ENCODE results near the gene GPD1. TPM values are rescaled to one million over a fixed set of nuclear protein-coding genes. Genes with fewer than 3 reads are reported as not detected.

GPD1 gene
- total and polyA plus RNA-seq, 2 experiments from 2014 or later, result not detected

- Histone ChIP-seq H2AFZ (no peak overlapping the region), H3K9me2 (ENCODE audit: insufficient read depth) (no peaks in the 10 kb centered on the region), H3K27me3 (replicated peaks; ENCODE audit: insufficient read depth) (no peaks in the 10 kb centered on the region), H3K36me3 (ENCODE audit: low read depth) (0 out of 2 replicates have a peak, but pooled peaks cover 6% of the 10 kb centered on the region), H4K20me1 (ENCODE audit: insufficient read depth) (no peaks in the 10 kb centered on the region), H3K4me2 (ENCODE audit: unreplicated experiment) (no peak overlapping the region), H3K9ac (no peak overlapping the region), H3K79me2 (ENCODE audit: insufficient read depth) (peaks cover 58% of the 10 kb centered on the region), H3K4me1 (ENCODE audit: insufficient read depth) (no peaks in the 10 kb centered on the region), H3K9me3 (ENCODE audit: low read depth) (no peaks in the 10 kb centered on the region), H3K4me3 (no peak overlapping the region), H3K27ac (no peak overlapping the region), H3F3A (ENCODE audit: insufficient read depth) (peaks cover 10% of the 10 kb centered on the region; the same call in 1 of the 2 replicates)
- DNase-seq, result no peak
- no peak for TF ChIP-seq EZH2 (IDR thresholded peaks at IDR 0.05; ENCODE audit: insufficient read depth, poor library complexity, severe bottlenecking)
- no peak for TF ChIP-seq EZH2phosphoT487 (IDR thresholded peaks at IDR 0.05; ENCODE audit: insufficient read depth, low read depth)
- in situ Hi-C loops (cut with MboI), result no loop called here
- 97 to 100% methylated on average over 2 of the region's 2 CpGs for WGBS, 2 experiments (ENCODE audit: low coverage in 1 of 2, low lambda C conversion rate in 2 of 2, missing lambda C conversion rate in 2 of 2)
These were observed 15.6 kb downstream of the GPD1 start for GRCh38 chr12:50119387-50119786.

DNA sequence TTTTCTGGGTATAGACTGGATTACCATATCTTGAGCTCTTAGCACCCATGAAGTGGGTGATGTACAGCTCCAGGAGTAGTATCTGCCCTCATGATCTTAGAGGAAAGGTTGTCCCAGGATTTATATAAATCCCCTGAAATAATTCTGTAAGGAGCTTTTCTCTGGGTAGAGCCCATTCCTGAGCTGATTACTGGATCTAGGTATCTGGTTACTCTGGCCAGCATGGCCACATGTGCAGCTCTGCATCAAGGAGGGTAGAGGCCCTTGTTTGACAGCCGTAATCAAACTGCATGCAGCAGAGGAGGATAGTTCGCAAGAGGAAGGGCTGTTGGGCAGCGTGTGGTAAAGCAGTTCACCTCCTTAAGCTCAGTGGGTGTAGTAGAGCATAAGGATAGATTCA is 16.7 kb downstream of the GPD1 start:
- no peaks in the 10 kb centered on the region for H3K27me3 ChIP-seq (replicated peaks; ENCODE audit: insufficient read depth)

GRCh38 chr12:50120953-50121352 is 17.1 kb downstream of the GPD1 start:
- 0 out of 2 replicates have a peak, but pooled peaks cover 6% of the 10 kb centered on the region for H3K36me3 ChIP-seq (ENCODE audit: low read depth)
- no peak overlapping the region for H3K4me2 ChIP-seq (ENCODE audit: unreplicated experiment)
- no peaks in the 10 kb centered on the region for H3K4me1 ChIP-seq (ENCODE audit: insufficient read depth)
- H2AFZ ChIP-seq, result no peak overlapping the region
- DNase-seq, result no peak
- H3K9me3 ChIP-seq (ENCODE audit: low read depth), result no peaks in the 10 kb centered on the region
- TF ChIP-seq EZH2phosphoT487 (IDR thresholded peaks at IDR 0.05; ENCODE audit: insufficient read depth, low read depth) (no peak), EZH2 (IDR thresholded peaks at IDR 0.05; ENCODE audit: insufficient read depth, poor library complexity, severe bottlenecking) (no peak)
- H3K27ac ChIP-seq, result no peak overlapping the region
- no peaks in the 10 kb centered on the region for H3K9me2 ChIP-seq (ENCODE audit: insufficient read depth)
- WGBS, 2 experiments (ENCODE audit: low coverage in 1 of 2, low lambda C conversion rate in 2 of 2, missing lambda C conversion rate in 2 of 2), result 88 to 90% methylated on average over 3 of the region's 3 CpGs
- no peak overlapping the region for H3K9ac ChIP-seq
- in situ Hi-C loops (cut with MboI), result no loop called here
- H3K4me3 ChIP-seq, result no peak overlapping the region
- peaks cover 42% of the 10 kb centered on the region for H3K79me2 ChIP-seq (ENCODE audit: insufficient read depth)
- peaks cover 25% of the 10 kb centered on the region; the same call in 1 of the 2 replicates for H3F3A ChIP-seq (ENCODE audit: insufficient read depth)
- H3K27me3 ChIP-seq (replicated peaks; ENCODE audit: insufficient read depth), result no peaks in the 10 kb centered on the region
- H4K20me1 ChIP-seq (ENCODE audit: insufficient read depth), result no peaks in the 10 kb centered on the region

More for the DNA sequence above, 16.7 kb downstream of the GPD1 start:
- Histone ChIP-seq H3K9me3 (ENCODE audit: low read depth) (no peaks in the 10 kb centered on the region), H3K4me2 (ENCODE audit: unreplicated experiment) (no peak overlapping the region), H3K9ac (no peak overlapping the region), H3K9me2 (ENCODE audit: insufficient read depth) (no peaks in the 10 kb centered on the region), H3K79me2 (ENCODE audit: insufficient read depth) (peaks cover 46% of the 10 kb centered on the region), H4K20me1 (ENCODE audit: insufficient read depth) (no peaks in the 10 kb centered on the region), H3K4me1 (ENCODE audit: insufficient read depth) (no peaks in the 10 kb centered on the region), H3K36me3 (ENCODE audit: low read depth) (0 out of 2 replicates have a peak, but pooled peaks cover 6% of the 10 kb centered on the region), H3K4me3 (no peak overlapping the region), H3F3A (ENCODE audit: insufficient read depth) (peaks cover 21% of the 10 kb centered on the region; the same call in 1 of the 2 replicates), H3K27ac (no peak overlapping the region), H2AFZ (no peak overlapping the region)
- in situ Hi-C loops (cut with MboI), result no loop called here
- no peak for DNase-seq
- no peak for TF ChIP-seq EZH2phosphoT487 (IDR thresholded peaks at IDR 0.05; ENCODE audit: insufficient read depth, low read depth)
- TF ChIP-seq EZH2 (IDR thresholded peaks at IDR 0.05; ENCODE audit: insufficient read depth, poor library complexity, severe bottlenecking), result no peak
- WGBS, 2 experiments (ENCODE audit: low coverage in 1 of 2, low lambda C conversion rate in 2 of 2, missing lambda C conversion rate in 2 of 2), result 85 to 88% methylated on average over 3 of the region's 3 CpGs

GRCh38 chr12:50121641-50122040 is 17.8 kb downstream of the GPD1 start:
- Histone ChIP-seq H3K4me2 (ENCODE audit: unreplicated experiment) (no peak overlapping the region), H3K9me2 (ENCODE audit: insufficient read depth) (no peaks in the 10 kb centered on the region), H3K4me1 (ENCODE audit: insufficient read depth) (no peaks in the 10 kb centered on the region), H3F3A (ENCODE audit: insufficient read depth) (peaks cover 26% of the 10 kb centered on the region; the same call in 1 of the 2 replicates), H3K9ac (no peak overlapping the region), H3K79me2 (ENCODE audit: insufficient read depth) (peaks cover 35% of the 10 kb centered on the region), H3K27ac (no peak overlapping the region), H3K36me3 (ENCODE audit: low read depth) (0 out of 2 replicates have a peak, but pooled peaks cover 3% of the 10 kb centered on the region), H4K20me1 (ENCODE audit: insufficient read depth) (no peaks in the 10 kb centered on the region), H3K27me3 (replicated peaks; ENCODE audit: insufficient read depth) (no peaks in the 10 kb centered on the region), H3K4me3 (no peak overlapping the region), H3K9me3 (ENCODE audit: low read depth) (no peaks in the 10 kb centered on the region), H2AFZ (no peak overlapping the region)
- in situ Hi-C loops (cut with MboI), result no loop called here
- no peak for TF ChIP-seq EZH2phosphoT487 (IDR thresholded peaks at IDR 0.05; ENCODE audit: insufficient read depth, low read depth)
- no peak for TF ChIP-seq EZH2 (IDR thresholded peaks at IDR 0.05; ENCODE audit: insufficient read depth, poor library complexity, severe bottlenecking)
- 95 to 100% methylated on average over 5 of the region's 5 CpGs for WGBS, 2 experiments (ENCODE audit: low coverage in 1 of 2, low lambda C conversion rate in 2 of 2, missing lambda C conversion rate in 2 of 2)
- DNase-seq, result no peak
